ENCODE results near the gene PDE3A.

The PDE3A gene

GRCh38 chr12:20555771-20556170 is 187.4 kb downstream of the PDE3A start:
- no CpG with 5 or more reads among the region's 3 CpGs for WGBS (ENCODE audit: insufficient coverage, insufficient read length)
- no peak for DNase-seq (ENCODE audit: low read depth, low spot score)

GRCh38 chr12:20557096-20557495 is 188.8 kb downstream of the PDE3A start:
- H3K27ac ChIP-seq (ENCODE audit: low read length): no peak overlapping the region
- H3K4me3 ChIP-seq (ENCODE audit: low read length): no peak overlapping the region
- H3K9me3 ChIP-seq (ENCODE audit: control insufficient read depth, insufficient read depth, low read length): no peaks in the 10 kb centered on the region
- no peaks in the 10 kb centered on the region for H3K4me1 ChIP-seq (ENCODE audit: control insufficient read depth, insufficient read depth, low read length)
- DNase-seq (ENCODE audit: low read depth, low spot score): no peak
- no peaks in the 10 kb centered on the region for H3K36me3 ChIP-seq (ENCODE audit: control insufficient read depth, insufficient read depth, low read length)
- WGBS (ENCODE audit: insufficient coverage, insufficient read length): no CpG with 5 or more reads among the region's 1 CpG
- H3K27me3 ChIP-seq (ENCODE audit: control insufficient read depth, insufficient read depth, low read length): no peaks in the 10 kb centered on the region

More at GRCh38 chr12:20555771-20556170, 187.4 kb downstream of the PDE3A start:
- H3K27me3 ChIP-seq (ENCODE audit: control insufficient read depth, insufficient read depth, low read length): no peaks in the 10 kb centered on the region
- H3K9me3 ChIP-seq (ENCODE audit: control insufficient read depth, insufficient read depth, low read length): no peaks in the 10 kb centered on the region
- no peaks in the 10 kb centered on the region for H3K4me1 ChIP-seq (ENCODE audit: control insufficient read depth, insufficient read depth, low read length)
- no peak overlapping the region for H3K27ac ChIP-seq (ENCODE audit: low read length)
- no peak overlapping the region for H3K4me3 ChIP-seq (ENCODE audit: low read length)
- no peaks in the 10 kb centered on the region for H3K36me3 ChIP-seq (ENCODE audit: control insufficient read depth, insufficient read depth, low read length)

- H3K4me3 ChIP-seq (ENCODE audit: low read length): no peak overlapping the region
- no peak overlapping the region for H3K27ac ChIP-seq (ENCODE audit: low read length)
- H3K9me3 ChIP-seq (ENCODE audit: control insufficient read depth, insufficient read depth, low read length): no peaks in the 10 kb centered on the region
- H3K36me3 ChIP-seq (ENCODE audit: control insufficient read depth, insufficient read depth, low read length): no peaks in the 10 kb centered on the region
- WGBS (ENCODE audit: insufficient coverage, insufficient read length): no CpG with 5 or more reads among the region's 8 CpGs
- H3K4me1 ChIP-seq (ENCODE audit: control insufficient read depth, insufficient read depth, low read length): no peaks in the 10 kb centered on the region
- no peak for DNase-seq (ENCODE audit: low read depth, low spot score)
- H3K27me3 ChIP-seq (ENCODE audit: control insufficient read depth, insufficient read depth, low read length): no peaks in the 10 kb centered on the region
Measured at GRCh38 chr12:20560935-20561334, 192.6 kb downstream of the PDE3A start.

- no peaks in the 10 kb centered on the region for H3K36me3 ChIP-seq (ENCODE audit: control insufficient read depth, insufficient read depth, low read length)
- no CpG with 5 or more reads among the region's 3 CpGs for WGBS (ENCODE audit: insufficient coverage, insufficient read length)
- no peaks in the 10 kb centered on the region for H3K27me3 ChIP-seq (ENCODE audit: control insufficient read depth, insufficient read depth, low read length)
- H3K27ac ChIP-seq (ENCODE audit: low read length): no peak overlapping the region
- DNase-seq (ENCODE audit: low read depth, low spot score): no peak
- H3K4me3 ChIP-seq (ENCODE audit: low read length): no peak overlapping the region
- no peaks in the 10 kb centered on the region for H3K4me1 ChIP-seq (ENCODE audit: control insufficient read depth, insufficient read depth, low read length)
- H3K9me3 ChIP-seq (ENCODE audit: control insufficient read depth, insufficient read depth, low read length): no peaks in the 10 kb centered on the region
Measured at GRCh38 chr12:20561871-20562270, 193.5 kb downstream of the PDE3A start.

DNA sequence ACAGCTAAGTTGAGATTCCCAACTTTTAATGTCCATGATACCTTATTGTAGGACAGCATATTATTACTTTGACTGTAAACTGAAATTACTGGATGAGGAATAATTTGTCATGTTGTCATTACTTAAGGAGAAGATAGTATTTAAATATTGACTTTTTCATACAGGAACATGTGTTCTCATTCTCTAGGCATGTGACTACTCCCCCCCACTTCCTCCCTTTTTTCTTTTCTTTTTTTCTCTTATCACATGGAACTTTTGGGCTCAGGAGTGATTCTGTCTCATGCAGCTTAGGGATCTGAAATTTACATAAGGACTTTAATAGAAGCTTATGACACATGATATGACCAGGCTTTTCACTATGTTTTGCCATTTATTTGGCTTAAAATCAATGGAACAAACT is 199.1 kb downstream of the PDE3A start:
- H3K36me3 ChIP-seq (ENCODE audit: control insufficient read depth, insufficient read depth, low read length): no peaks in the 10 kb centered on the region

DNA sequence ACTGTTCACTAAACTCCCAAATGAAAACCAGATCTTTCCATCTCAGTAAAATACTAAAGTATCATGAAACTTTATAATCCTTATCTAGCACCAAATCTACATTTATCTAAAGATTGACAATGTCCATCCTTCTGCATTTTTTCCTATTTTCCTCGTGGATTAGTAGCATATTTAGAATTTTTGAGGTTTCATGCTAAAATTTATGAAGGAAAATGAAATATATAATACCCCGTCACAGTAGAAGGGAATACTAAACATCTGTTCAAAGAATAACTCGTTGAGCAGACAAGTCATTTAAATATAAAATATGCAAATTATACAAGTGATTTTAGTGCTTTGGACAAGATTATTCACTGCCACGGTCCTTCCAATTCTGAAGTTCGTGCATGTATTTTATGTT is 204.1 kb downstream of the PDE3A start:
- no peak overlapping the region for H3K4me3 ChIP-seq (ENCODE audit: low read length)
- no CpG with 5 or more reads among the region's 5 CpGs for WGBS (ENCODE audit: insufficient coverage, insufficient read length)
- H3K27ac ChIP-seq (ENCODE audit: low read length): no peak overlapping the region
- H3K4me1 ChIP-seq (ENCODE audit: control insufficient read depth, insufficient read depth, low read length): no peaks in the 10 kb centered on the region
- no peak for DNase-seq (ENCODE audit: low read depth, low spot score)
- no peaks in the 10 kb centered on the region for H3K9me3 ChIP-seq (ENCODE audit: control insufficient read depth, insufficient read depth, low read length)
- H3K36me3 ChIP-seq (ENCODE audit: control insufficient read depth, insufficient read depth, low read length): no peaks in the 10 kb centered on the region
- H3K27me3 ChIP-seq (ENCODE audit: control insufficient read depth, insufficient read depth, low read length): no peaks in the 10 kb centered on the region

More for the DNA sequence above, 199.1 kb downstream of the PDE3A start:
- Histone ChIP-seq H3K27me3 (ENCODE audit: control insufficient read depth, insufficient read depth, low read length) (no peaks in the 10 kb centered on the region), H3K4me3 (ENCODE audit: low read length) (no peak overlapping the region), H3K4me1 (ENCODE audit: control insufficient read depth, insufficient read depth, low read length) (no peaks in the 10 kb centered on the region), H3K9me3 (ENCODE audit: control insufficient read depth, insufficient read depth, low read length) (no peaks in the 10 kb centered on the region), H3K27ac (ENCODE audit: low read length) (no peak overlapping the region)
- no peak for DNase-seq (ENCODE audit: low read depth, low spot score)

GRCh38 chr12:20576528-20576927 is 208.2 kb downstream of the PDE3A start:
- no CpG with 5 or more reads among the region's 3 CpGs for whole genome bisulfite sequencing (ENCODE audit: insufficient coverage, insufficient read length)
- no peak overlapping the region for H3K4me3 ChIP-seq (ENCODE audit: low read length)
- H3K36me3 ChIP-seq (ENCODE audit: control insufficient read depth, insufficient read depth, low read length): no peaks in the 10 kb centered on the region
- no peaks in the 10 kb centered on the region for H3K27me3 ChIP-seq (ENCODE audit: control insufficient read depth, insufficient read depth, low read length)
- H3K4me1 ChIP-seq (ENCODE audit: control insufficient read depth, insufficient read depth, low read length): no peaks in the 10 kb centered on the region
- no peak overlapping the region for H3K27ac ChIP-seq (ENCODE audit: low read length)
- no peaks in the 10 kb centered on the region for H3K9me3 ChIP-seq (ENCODE audit: control insufficient read depth, insufficient read depth, low read length)
- DNase-seq (ENCODE audit: low read depth, low spot score): no peak

DNA sequence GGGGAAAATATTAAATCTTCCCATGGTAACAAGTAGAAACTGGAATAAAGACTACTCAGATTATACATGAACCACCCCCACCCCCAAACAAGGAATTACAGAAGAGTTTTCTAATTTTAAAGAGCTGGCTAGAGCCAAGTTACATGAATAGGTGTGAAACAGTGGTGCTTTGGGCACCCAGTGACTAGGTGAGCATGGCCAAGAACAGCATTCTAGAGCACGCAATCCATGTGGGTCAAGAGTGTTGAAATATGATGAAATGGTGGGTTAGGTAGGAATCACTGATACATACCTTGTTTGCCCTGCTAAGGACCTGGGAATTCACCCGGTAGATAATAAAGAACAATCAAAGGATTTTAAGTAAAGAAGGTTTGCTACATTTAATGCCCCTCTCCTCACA is 208.7 kb downstream of the PDE3A start:
- no CpG with 5 or more reads among the region's 2 CpGs for WGBS (ENCODE audit: insufficient coverage, insufficient read length)
- Histone ChIP-seq H3K27ac (ENCODE audit: low read length) (no peak overlapping the region), H3K36me3 (ENCODE audit: control insufficient read depth, insufficient read depth, low read length) (no peaks in the 10 kb centered on the region), H3K9me3 (ENCODE audit: control insufficient read depth, insufficient read depth, low read length) (no peaks in the 10 kb centered on the region), H3K4me1 (ENCODE audit: control insufficient read depth, insufficient read depth, low read length) (no peaks in the 10 kb centered on the region), H3K4me3 (ENCODE audit: low read length) (no peak overlapping the region), H3K27me3 (ENCODE audit: control insufficient read depth, insufficient read depth, low read length) (no peaks in the 10 kb centered on the region)
- no peak for DNase-seq (ENCODE audit: low read depth, low spot score)

DNA sequence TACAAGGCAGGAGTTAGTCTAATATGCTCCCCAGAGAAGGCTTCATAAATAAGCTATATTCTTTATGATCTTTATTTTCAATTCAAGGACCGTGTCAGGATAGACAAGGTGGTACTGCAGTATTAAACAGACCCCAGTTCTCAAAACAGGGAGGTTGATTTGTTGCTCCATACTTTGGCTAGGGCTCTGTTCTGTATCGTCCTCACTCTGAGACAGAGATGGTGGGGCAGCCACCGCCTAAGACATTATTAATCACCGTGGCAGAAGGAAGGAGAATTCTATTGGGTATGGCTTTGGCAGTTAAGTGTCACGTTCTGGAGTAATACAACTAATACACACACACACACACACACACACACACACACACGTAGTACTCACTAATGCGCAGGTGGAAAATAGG is 209.8 kb downstream of the PDE3A start:
- Histone ChIP-seq H3K36me3 (ENCODE audit: control insufficient read depth, insufficient read depth, low read length) (no peaks in the 10 kb centered on the region), H3K27me3 (ENCODE audit: control insufficient read depth, insufficient read depth, low read length) (no peaks in the 10 kb centered on the region), H3K9me3 (ENCODE audit: control insufficient read depth, insufficient read depth, low read length) (no peaks in the 10 kb centered on the region), H3K27ac (ENCODE audit: low read length) (no peak overlapping the region), H3K4me3 (ENCODE audit: low read length) (no peak overlapping the region), H3K4me1 (ENCODE audit: control insufficient read depth, insufficient read depth, low read length) (no peaks in the 10 kb centered on the region)
- DNase-seq (ENCODE audit: low read depth, low spot score): no peak
- WGBS (ENCODE audit: insufficient coverage, insufficient read length): no CpG with 5 or more reads among the region's 7 CpGs

DNA sequence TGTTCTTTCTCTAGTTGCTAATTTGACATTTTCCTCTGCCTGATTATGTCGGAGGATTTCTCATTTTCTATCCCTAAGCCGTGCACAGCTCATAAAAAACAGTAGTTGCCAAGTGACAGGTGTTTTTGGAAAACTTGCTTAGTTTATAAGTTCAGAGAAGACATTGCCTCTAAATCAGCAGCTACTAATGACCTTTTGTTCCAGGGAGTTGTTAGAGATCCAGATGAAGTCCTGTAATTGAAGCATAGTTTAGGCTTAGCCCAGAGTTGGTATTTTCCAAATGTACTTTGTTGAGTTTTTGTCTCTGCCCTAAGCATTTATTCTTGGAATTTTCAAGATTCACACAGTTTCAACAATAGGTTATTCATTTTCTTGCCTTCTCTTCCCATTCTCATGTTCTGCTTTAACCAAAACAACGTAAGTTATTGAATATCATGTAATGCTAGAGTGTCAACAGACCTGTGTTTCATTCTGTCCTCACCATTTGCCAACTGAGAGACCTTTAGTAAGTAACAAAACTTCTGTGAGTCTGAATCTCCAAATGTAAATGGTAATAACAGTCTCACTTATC is 216.8 kb downstream of the PDE3A start:
- Histone ChIP-seq H3K9me3 (ENCODE audit: control insufficient read depth, insufficient read depth, low read length) (no peaks in the 10 kb centered on the region), H3K4me3 (ENCODE audit: low read length) (no peak overlapping the region), H3K4me1 (ENCODE audit: control insufficient read depth, insufficient read depth, low read length) (no peaks in the 10 kb centered on the region; the same call in 1 of the 2 replicates), H3K27ac (ENCODE audit: low read length) (no peak overlapping the region), H3K27me3 (ENCODE audit: control insufficient read depth, insufficient read depth, low read length) (no peaks in the 10 kb centered on the region), H3K36me3 (ENCODE audit: control insufficient read depth, insufficient read depth, low read length) (no peaks in the 10 kb centered on the region)
- WGBS (ENCODE audit: insufficient coverage, insufficient read length): no CpG with 5 or more reads among the region's 3 CpGs
- no peak for DNase-seq (ENCODE audit: low read depth, low spot score)

- no CpG with 5 or more reads among the region's 2 CpGs for WGBS (ENCODE audit: insufficient coverage, insufficient read length)
- DNase-seq (ENCODE audit: low read depth, low spot score): no peak
- H3K27ac ChIP-seq (ENCODE audit: low read length): no peak overlapping the region
- no peak overlapping the region for H3K4me3 ChIP-seq (ENCODE audit: low read length)
- no peaks in the 10 kb centered on the region; the same call in 1 of the 2 replicates for H3K4me1 ChIP-seq (ENCODE audit: control insufficient read depth, insufficient read depth, low read length)
- H3K27me3 ChIP-seq (ENCODE audit: control insufficient read depth, insufficient read depth, low read length): no peaks in the 10 kb centered on the region
- no peaks in the 10 kb centered on the region for H3K9me3 ChIP-seq (ENCODE audit: control insufficient read depth, insufficient read depth, low read length)
- H3K36me3 ChIP-seq (ENCODE audit: control insufficient read depth, insufficient read depth, low read length): no peaks in the 10 kb centered on the region
Measured at GRCh38 chr12:20585913-20586312, 217.6 kb downstream of the PDE3A start.
